ENCODE data around the gene CUL1. TPM values are rescaled to one million over a fixed set of nuclear protein-coding genes. Genes with fewer than 3 reads are reported as not detected.

Gene CUL1
- total RNA-seq, 1 donor: 39.8 TPM

GRCh38 chr7:148807436-148807835 is 108.7 kb downstream of the CUL1 start:
- Histone ChIP-seq H3K27me3 (ENCODE audit: insufficient read depth, low read length) (no peaks in the 10 kb centered on the region), H3K4me3 (ENCODE audit: insufficient read depth, low read length) (no peak overlapping the region), H3K4me2 (ENCODE audit: insufficient read depth, low read length) (no peak overlapping the region), H3K79me2 (ENCODE audit: insufficient read depth, low read length) (no peaks in the 10 kb centered on the region), H2AFZ (ENCODE audit: low read length) (no peak overlapping the region), H4K20me1 (ENCODE audit: insufficient read depth, low read length) (no peaks in the 10 kb centered on the region), H3K36me3 (ENCODE audit: insufficient read depth, low read length) (peaks cover 29% of the 10 kb centered on the region), H3K4me1 (ENCODE audit: insufficient read depth, low read length) (no peaks in the 10 kb centered on the region), H3K9me3 (ENCODE audit: low read depth, low read length) (no peaks in the 10 kb centered on the region), H3K27ac (ENCODE audit: low read depth, low read length) (no peak overlapping the region)
- DNase-seq (ENCODE audit: insufficient read length, low spot score, missing footprints): no peak
- no peak for TF ChIP-seq CTCF (IDR thresholded peaks at IDR 0.05; ENCODE audit: extremely low read depth, low read depth, low read length)

GRCh38 chr7:148809856-148810255 is 111.2 kb downstream of the CUL1 start:
- Histone ChIP-seq H3K4me1 (ENCODE audit: insufficient read depth, low read length) (no peaks in the 10 kb centered on the region), H3K27me3 (ENCODE audit: insufficient read depth, low read length) (no peaks in the 10 kb centered on the region), H4K20me1 (ENCODE audit: insufficient read depth, low read length) (no peaks in the 10 kb centered on the region), H3K4me2 (ENCODE audit: insufficient read depth, low read length) (no peak overlapping the region), H3K4me3 (ENCODE audit: insufficient read depth, low read length) (no peak overlapping the region), H3K27ac (ENCODE audit: low read depth, low read length) (no peak overlapping the region), H2AFZ (ENCODE audit: low read length) (no peak overlapping the region), H3K79me2 (ENCODE audit: insufficient read depth, low read length) (no peaks in the 10 kb centered on the region), H3K36me3 (ENCODE audit: insufficient read depth, low read length) (peaks cover 36% of the 10 kb centered on the region), H3K9me3 (ENCODE audit: low read depth, low read length) (no peaks in the 10 kb centered on the region)
- DNase-seq (ENCODE audit: insufficient read length, low spot score, missing footprints): no peak
- no peak for TF ChIP-seq CTCF (IDR thresholded peaks at IDR 0.05; ENCODE audit: extremely low read depth, low read depth, low read length)

- no peak for DNase-seq (ENCODE audit: insufficient read length, low spot score, missing footprints)
- Histone ChIP-seq H3K27me3 (ENCODE audit: insufficient read depth, low read length) (no peaks in the 10 kb centered on the region), H4K20me1 (ENCODE audit: insufficient read depth, low read length) (no peaks in the 10 kb centered on the region), H3K4me1 (ENCODE audit: insufficient read depth, low read length) (peaks cover 4% of the 10 kb centered on the region), H3K4me2 (ENCODE audit: insufficient read depth, low read length) (no peak overlapping the region), H3K27ac (ENCODE audit: low read depth, low read length) (no peak overlapping the region), H3K79me2 (ENCODE audit: insufficient read depth, low read length) (no peaks in the 10 kb centered on the region), H3K36me3 (ENCODE audit: insufficient read depth, low read length) (peaks cover 28% of the 10 kb centered on the region), H3K9me3 (ENCODE audit: low read depth, low read length) (no peaks in the 10 kb centered on the region), H3K4me3 (ENCODE audit: insufficient read depth, low read length) (no peak overlapping the region), H2AFZ (ENCODE audit: low read length) (no peak overlapping the region)
- TF ChIP-seq CTCF (IDR thresholded peaks at IDR 0.05; ENCODE audit: extremely low read depth, low read depth, low read length): no peak
Observed at GRCh38 chr7:148811892-148812291, 113.2 kb downstream of the CUL1 start.

GRCh38 chr7:148813890-148814289 is 115.2 kb downstream of the CUL1 start:
- no peaks in the 10 kb centered on the region for H4K20me1 ChIP-seq (ENCODE audit: insufficient read depth, low read length)
- no peak overlapping the region for H2AFZ ChIP-seq (ENCODE audit: low read length)
- no peaks in the 10 kb centered on the region for H3K9me3 ChIP-seq (ENCODE audit: low read depth, low read length)

More at GRCh38 chr7:148813890-148814289, 115.2 kb downstream of the CUL1 start:
- Histone ChIP-seq H3K36me3 (ENCODE audit: insufficient read depth, low read length) (peaks cover 16% of the 10 kb centered on the region), H3K27ac (ENCODE audit: low read depth, low read length) (no peak overlapping the region), H3K4me1 (ENCODE audit: insufficient read depth, low read length) (peaks cover 5% of the 10 kb centered on the region), H3K4me2 (ENCODE audit: insufficient read depth, low read length) (no peak overlapping the region), H3K4me3 (ENCODE audit: insufficient read depth, low read length) (no peak overlapping the region), H3K27me3 (ENCODE audit: insufficient read depth, low read length) (no peaks in the 10 kb centered on the region), H3K79me2 (ENCODE audit: insufficient read depth, low read length) (no peaks in the 10 kb centered on the region)
- no peak for DNase-seq (ENCODE audit: insufficient read length, low spot score, missing footprints)
- TF ChIP-seq CTCF (IDR thresholded peaks at IDR 0.05; ENCODE audit: extremely low read depth, low read depth, low read length): no peak

Measured in osteoblast (primary cell).